Measurements from ENCODE around the gene ZBTB11. TPM values are rescaled to one million over a fixed set of nuclear protein-coding genes. Genes with fewer than 3 reads are reported as not detected.

ZBTB11 gene
- total and polyA plus RNA-seq, 11 donors, result 4.6 to 12.9 (median 9.8) TPM

- no peak for TF ChIP-seq POLR2A (IDR thresholded peaks at IDR 0.05)
- TF ChIP-seq, protein P1, sequence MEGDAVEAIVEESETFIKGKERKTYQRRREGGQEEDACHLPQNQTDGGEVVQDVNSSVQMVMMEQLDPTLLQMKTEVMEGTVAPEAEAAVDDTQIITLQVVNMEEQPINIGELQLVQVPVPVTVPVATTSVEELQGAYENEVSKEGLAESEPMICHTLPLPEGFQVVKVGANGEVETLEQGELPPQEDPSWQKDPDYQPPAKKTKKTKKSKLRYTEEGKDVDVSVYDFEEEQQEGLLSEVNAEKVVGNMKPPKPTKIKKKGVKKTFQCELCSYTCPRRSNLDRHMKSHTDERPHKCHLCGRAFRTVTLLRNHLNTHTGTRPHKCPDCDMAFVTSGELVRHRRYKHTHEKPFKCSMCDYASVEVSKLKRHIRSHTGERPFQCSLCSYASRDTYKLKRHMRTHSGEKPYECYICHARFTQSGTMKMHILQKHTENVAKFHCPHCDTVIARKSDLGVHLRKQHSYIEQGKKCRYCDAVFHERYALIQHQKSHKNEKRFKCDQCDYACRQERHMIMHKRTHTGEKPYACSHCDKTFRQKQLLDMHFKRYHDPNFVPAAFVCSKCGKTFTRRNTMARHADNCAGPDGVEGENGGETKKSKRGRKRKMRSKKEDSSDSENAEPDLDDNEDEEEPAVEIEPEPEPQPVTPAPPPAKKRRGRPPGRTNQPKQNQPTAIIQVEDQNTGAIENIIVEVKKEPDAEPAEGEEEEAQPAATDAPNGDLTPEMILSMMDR (IDR thresholded peaks at IDR 0.05), result no peak
Measured at GRCh38 chr3:101639280-101639963, 37.5 kb downstream of the ZBTB11 start.

DNA sequence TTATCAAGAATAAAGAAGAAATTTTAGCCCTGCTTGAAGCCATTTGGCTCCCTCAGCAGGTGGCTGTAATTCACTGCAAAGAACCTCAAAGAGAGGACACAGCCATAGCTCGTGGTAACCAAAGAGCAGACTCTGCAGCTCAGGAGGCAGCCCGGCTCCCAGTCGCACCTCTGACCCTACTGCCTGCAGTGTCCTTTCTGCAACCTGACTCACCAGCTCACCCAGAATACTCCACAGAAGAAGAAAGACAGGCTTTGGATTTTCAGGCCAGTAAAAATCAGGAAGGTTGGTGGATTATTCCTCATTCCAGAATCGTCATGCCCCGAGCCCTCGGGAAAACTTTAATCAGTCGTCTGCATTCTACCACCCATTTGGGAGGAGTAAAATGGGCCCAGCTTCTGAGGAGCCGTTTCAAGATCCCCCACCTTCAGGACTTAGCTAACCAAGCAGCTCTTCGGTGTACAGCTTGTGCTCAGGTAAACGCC lies 38.6 kb downstream of the ZBTB11 start:
- Histone ChIP-seq H3K36me3 (no peaks in the 10 kb centered on the region), H3K27ac (no peak overlapping the region), H3K9me3 (no peaks in the 10 kb centered on the region), H3K4me3 (no peak overlapping the region), H3K27me3 (no peaks in the 10 kb centered on the region), H3K4me1 (peaks cover 0 to 7% (median 0%) of the 10 kb centered on the region in 12 donors)
- intact Hi-C loops (cut with DNase I), result loop anchor here in 5 of 10 donors (5.0 to 10.0 kb wide), 2 partner anchors 54 to 66 kb away; partner anchors contain the start of gene PCNP (in 4 of the 5)
- DNase-seq (no peak), ATAC-seq (no peak)
- TF ChIP-seq POLR2A (IDR thresholded peaks at IDR 0.05), result no peak
- TF ChIP-seq, protein P1 (IDR thresholded peaks at IDR 0.05), result no peak
- 77 to 84% (median 81%) methylated on average over 9 to 10 of the region's 10 CpGs for WGBS, 4 donors

More at GRCh38 chr3:101639280-101639963, 37.5 kb downstream of the ZBTB11 start:
- intact Hi-C loops (cut with DNase I), result loop anchor here in 5 of 10 donors (5.0 to 10.0 kb wide), 2 partner anchors 55 to 67 kb away; partner anchors contain the start of gene PCNP (in 4 of the 5)
- Histone ChIP-seq H3K9me3 (no peaks in the 10 kb centered on the region), H3K27me3 (no peaks in the 10 kb centered on the region), H3K27ac (no peak overlapping the region), H3K36me3 (no peaks in the 10 kb centered on the region), H3K4me1 (peaks cover 0 to 12% (median 0%) of the 10 kb centered on the region in 12 donors), H3K4me3 (no peak overlapping the region)
- no peak for ATAC-seq
- no peak for DNase-seq
- 85 to 88% (median 85%) methylated on average over 18 of the region's 18 CpGs; no CpG with 5 or more reads in 1 of the 4 donors for WGBS, 4 donors

DNA sequence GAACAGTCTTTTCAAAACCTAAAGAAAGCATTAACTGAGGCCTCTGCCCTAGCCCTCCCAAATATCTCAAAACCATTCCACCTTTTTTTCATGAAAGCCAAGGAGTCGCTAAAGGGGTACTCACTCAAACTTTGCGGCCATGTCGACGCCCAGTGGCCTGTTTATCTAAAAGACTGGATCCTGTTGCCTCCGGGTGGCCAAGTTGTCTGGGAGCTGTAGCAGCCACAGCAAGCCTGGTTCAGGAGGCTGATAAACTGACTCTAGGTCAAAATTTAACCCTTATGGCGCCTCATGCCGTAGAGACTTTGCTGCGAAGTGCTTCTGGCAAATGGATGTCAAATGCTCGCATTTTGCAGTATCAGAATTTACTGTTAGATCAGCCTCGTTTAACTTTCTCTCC lies 39.5 kb downstream of the ZBTB11 start:
- H3K27ac ChIP-seq, result no peak overlapping the region
- H3K9me3 ChIP-seq, result no peaks in the 10 kb centered on the region
- no peak overlapping the region for H3K4me3 ChIP-seq
- H3K36me3 ChIP-seq, result no peaks in the 10 kb centered on the region
- no peak for TF ChIP-seq POLR2A (IDR thresholded peaks at IDR 0.05)
- TF ChIP-seq, protein P1 (IDR thresholded peaks at IDR 0.05), result no peak
- intact Hi-C loops (cut with DNase I), result loop anchor here in 7 of 10 donors (2.0 to 10.0 kb wide), 3 partner anchors 53 to 65 kb away; partner anchors contain the start of gene PCNP (in 4 of the 7)
- 72 to 79% (median 75%) methylated on average over 9 to 10 of the region's 10 CpGs for WGBS, 4 donors
- ATAC-seq (no peak), DNase-seq (no peak)
- peaks cover 0 to 7% (median 0%) of the 10 kb centered on the region in 12 donors for H3K4me1 ChIP-seq
- no peaks in the 10 kb centered on the region for H3K27me3 ChIP-seq
